ENCODE results near the gene VPS16.
"Not testable (repeated sequence)": the region's sequence is repeated elsewhere in the genome, so short reads cannot be mapped to it uniquely, and the experiment has no call there.

VPS16 gene

GRCh38 chr20:2825761-2826160 lies 14.8 kb upstream of the VPS16 start:
- no peak overlapping the region for H3K4me3 ChIP-seq (ENCODE audit: control insufficient read depth, low read depth, low read length)
- DNase-seq (ENCODE audit: low read depth), result no peak
- no peak for TF ChIP-seq CTCF (conservative IDR thresholded peaks at IDR 0.05; ENCODE audit: control insufficient read depth, insufficient read depth, low read depth, low read length)

GRCh38 chr20:2826655-2827054 lies 13.9 kb upstream of the VPS16 start:
- no peak for TF ChIP-seq CTCF (conservative IDR thresholded peaks at IDR 0.05; ENCODE audit: control insufficient read depth, insufficient read depth, low read depth, low read length)
- no peak for DNase-seq (ENCODE audit: low read depth)
- no peak overlapping the region for H3K4me3 ChIP-seq (ENCODE audit: control insufficient read depth, low read depth, low read length)

- no peak overlapping the region for H3K4me3 ChIP-seq (ENCODE audit: control insufficient read depth, low read depth, low read length)
- no peak for DNase-seq (ENCODE audit: low read depth)
- TF ChIP-seq CTCF (conservative IDR thresholded peaks at IDR 0.05; ENCODE audit: control insufficient read depth, insufficient read depth, low read depth, low read length), result no peak
Observed at GRCh38 chr20:2829376-2829775, 11.2 kb upstream of the VPS16 start.

- not testable (repeated sequence) for DNase-seq (ENCODE audit: low read depth); H3K4me3 ChIP-seq (ENCODE audit: control insufficient read depth, low read depth, low read length)
Observed at GRCh38 chr20:2831206-2831605, 9.3 kb upstream of the VPS16 start.

GRCh38 chr20:2833761-2834160 lies 6.8 kb upstream of the VPS16 start:
- no peak for DNase-seq (ENCODE audit: low read depth)
- TF ChIP-seq CTCF (conservative IDR thresholded peaks at IDR 0.05; ENCODE audit: control insufficient read depth, insufficient read depth, low read depth, low read length), result no peak

GRCh38 chr20:2834401-2835110 lies 6.0 kb upstream of the VPS16 start:
- DNase-seq (ENCODE audit: low read depth), result no peak
- no peak for TF ChIP-seq CTCF (conservative IDR thresholded peaks at IDR 0.05; ENCODE audit: control insufficient read depth, insufficient read depth, low read depth, low read length)
- H3K4me3 ChIP-seq (ENCODE audit: control insufficient read depth, low read depth, low read length), result no peak overlapping the region

More at GRCh38 chr20:2833761-2834160, 6.8 kb upstream of the VPS16 start:
- H3K4me3 ChIP-seq (ENCODE audit: control insufficient read depth, low read depth, low read length), result no peak overlapping the region

- H3K4me3 ChIP-seq (ENCODE audit: control insufficient read depth, low read depth, low read length), result no peak overlapping the region
- no peak for DNase-seq (ENCODE audit: low read depth)
- TF ChIP-seq CTCF (conservative IDR thresholded peaks at IDR 0.05; ENCODE audit: control insufficient read depth, insufficient read depth, low read depth, low read length), result no peak
Observed at GRCh38 chr20:2835331-2835796, 5.2 kb upstream of the VPS16 start.

Measured in fibroblast of mammary gland (primary cell).